Stimulated activated naive B cell treated with anti-CD40 and anti-IgM and Interleukin-4, amounts not matched to agents 10 μg/mL and 1 μg/mL and 100 μg/mL, for 72 hours (primary cell): ENCODE data around the gene TSHZ2.
"Not testable (repeated sequence)": the region's sequence is repeated elsewhere in the genome, so short reads cannot be mapped to it uniquely, and the experiment has no call there.

Experiments used
- ATAC-seq, 2 donors: fragments of 150-1000 bp; cut with Tn5 transposase; replicated peaks; 2 replicates each; pipeline ENCODE4 v1.10.0; 2021; ENCODE audit warnings: moderate library complexity in 1 of 2
- DNase-seq: peaks from one replicate; pipeline ENCODE4 v3.0.0; 2021
- H3K27ac Mint-ChIP-seq: one replicate; pipeline ENCODE4 v1.8.0; 2022; ENCODE audit warnings: mild to moderate bottlenecking, mixed read lengths
- H3K27me3 Mint-ChIP-seq, 2 donors: one replicate each; pipeline ENCODE4 v1.8.0; 2022; ENCODE audit warnings: mixed read lengths in 2 of 2
- H3K36me3 Mint-ChIP-seq, 2 donors: one replicate each; pipeline ENCODE4 v1.8.0; 2022; ENCODE audit warnings: mixed read lengths in 2 of 2, mild to moderate bottlenecking in 1 of 2
- H3K4me1 Mint-ChIP-seq, 2 donors: one replicate each; pipeline ENCODE4 v1.8.0; 2022; ENCODE audit warnings: mixed read lengths in 2 of 2, mild to moderate bottlenecking in 1 of 2
- H3K4me3 Mint-ChIP-seq, 2 donors: one replicate each; pipeline ENCODE4 v1.8.0; 2022; ENCODE audit warnings: mild to moderate bottlenecking in 2 of 2, mixed read lengths in 2 of 2, moderate library complexity in 1 of 2
- H3K9me3 Mint-ChIP-seq, 2 donors: one replicate each; pipeline ENCODE4 v1.8.0; 2022; ENCODE audit warnings: mixed read lengths in 2 of 2, mild to moderate bottlenecking in 1 of 2

Gene TSHZ2

DNA sequence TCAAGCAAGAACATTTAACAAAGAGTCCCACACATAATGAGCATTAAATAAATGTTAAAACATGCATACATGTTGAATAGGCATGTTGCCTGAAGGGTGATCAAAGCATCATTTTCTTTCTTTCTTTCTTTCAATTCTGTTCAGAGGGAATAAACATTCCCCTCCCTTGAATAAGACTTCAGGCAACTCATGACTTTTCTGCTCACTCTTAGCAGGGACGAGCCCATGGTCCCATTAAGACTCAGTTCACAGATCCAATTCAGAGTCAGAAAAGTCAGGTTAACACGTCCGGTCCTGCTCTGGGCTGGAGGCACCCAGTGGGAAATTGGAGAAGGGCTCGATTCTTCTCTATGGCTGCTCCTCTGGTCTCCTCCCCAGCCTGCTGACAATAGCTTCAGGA lies 439.7 kb downstream of the TSHZ2 start:
- H3K27ac Mint-ChIP-seq: no peak overlapping the region
- no peaks in the 10 kb centered on the region for H3K36me3 Mint-ChIP-seq
- H3K4me1 Mint-ChIP-seq: peaks cover 4 to 8% of the 10 kb centered on the region in 2 donors
- peaks cover 14 to 16% of the 10 kb centered on the region in 2 donors for H3K27me3 Mint-ChIP-seq
- H3K9me3 Mint-ChIP-seq: no peaks in the 10 kb centered on the region
- ATAC-seq (no peak), DNase-seq (no peak)
- no peak overlapping the region for H3K4me3 Mint-ChIP-seq

DNA sequence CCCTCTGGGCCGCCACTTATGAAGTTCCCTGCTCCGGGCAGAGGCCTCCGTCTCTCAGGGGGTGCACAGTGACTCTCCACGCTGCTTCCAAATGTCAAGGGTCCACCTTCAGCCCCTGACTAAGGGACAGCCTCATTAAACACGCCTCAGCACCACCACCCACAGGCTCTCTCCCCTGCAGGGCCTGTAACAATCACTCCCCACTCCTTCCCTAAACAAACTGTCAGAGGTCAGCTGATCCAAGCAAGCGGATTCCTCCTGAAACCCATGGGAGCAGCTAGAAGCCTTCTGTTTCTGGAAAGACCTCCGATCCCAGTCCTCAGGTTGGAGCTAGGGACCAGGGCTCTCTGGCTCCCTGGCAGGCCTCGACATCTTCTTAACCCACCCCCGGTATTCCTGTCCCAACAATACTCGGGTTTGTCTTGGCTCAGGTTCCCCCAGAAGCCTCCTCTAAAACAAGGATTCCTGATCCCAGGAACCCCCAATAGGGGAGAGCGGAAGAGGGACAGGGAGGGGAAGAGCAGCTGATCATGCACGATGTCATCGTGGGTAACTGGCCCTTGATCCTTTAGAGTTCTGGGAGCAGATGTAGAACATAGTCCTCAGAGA lies 440.5 kb downstream of the TSHZ2 start:
- Mint-ChIP-seq H3K27ac (peak overlapping the region; percentile 60), H3K4me1 (peaks cover 4 to 8% of the 10 kb centered on the region in 2 donors), H3K4me3 (peak overlapping the region; percentile 4 to 65), H3K36me3 (no peaks in the 10 kb centered on the region), H3K27me3 (peaks cover 12% of the 10 kb centered on the region in 2 donors), H3K9me3 (no peaks in the 10 kb centered on the region)
- DNase-seq (no peak), ATAC-seq (peak in 1 of 2 donors; percentile 6)

- DNase-seq: peak; percentile 67
- H3K4me3 Mint-ChIP-seq: peak overlapping the region; percentile 4 to 65
- no peaks in the 10 kb centered on the region for H3K36me3 Mint-ChIP-seq
- peak; percentile 85 to 95 for ATAC-seq
- H3K27me3 Mint-ChIP-seq: peaks cover 9 to 13% of the 10 kb centered on the region in 2 donors
- H3K9me3 Mint-ChIP-seq: no peaks in the 10 kb centered on the region
- H3K27ac Mint-ChIP-seq: no peak overlapping the region
- peaks cover 4 to 8% of the 10 kb centered on the region in 2 donors for H3K4me1 Mint-ChIP-seq
These were observed 441.1 kb downstream of the TSHZ2 start for GRCh38 chr20:53413186-53413631.

DNA sequence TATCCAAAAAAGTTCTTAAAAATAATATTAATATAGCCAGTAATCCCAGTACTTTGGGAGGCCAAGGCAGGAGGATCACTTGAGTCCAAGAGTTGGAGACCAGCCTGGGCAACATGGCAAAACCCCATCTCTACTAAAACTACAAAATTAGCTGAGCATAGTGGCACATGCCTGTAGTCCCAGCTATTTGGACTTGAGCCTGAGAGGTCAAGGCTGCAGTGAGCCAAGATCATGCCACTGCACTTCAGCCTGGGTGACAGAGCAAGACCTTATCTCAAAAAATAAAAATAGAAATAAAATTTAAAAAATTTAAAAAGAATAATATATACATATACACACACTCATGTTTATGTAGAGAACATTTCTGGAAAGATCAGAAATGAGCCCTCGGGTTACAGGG lies 441.7 kb downstream of the TSHZ2 start:
- DNase-seq, H3K4me1 Mint-ChIP-seq, H3K9me3 Mint-ChIP-seq, ATAC-seq, H3K4me3 Mint-ChIP-seq, H3K27ac Mint-ChIP-seq, H3K36me3 Mint-ChIP-seq: not testable (repeated sequence)
- peaks cover 12 to 14% of the 10 kb centered on the region in 2 donors for H3K27me3 Mint-ChIP-seq

GRCh38 chr20:53419693-53420460 lies 447.7 kb downstream of the TSHZ2 start:
- Mint-ChIP-seq H3K27ac (no peak overlapping the region), H3K4me1 (no peaks in the 10 kb centered on the region), H3K27me3 (peaks cover 20% of the 10 kb centered on the region in 2 donors), H3K4me3 (no peak overlapping the region), H3K9me3 (peaks cover 0 to 2% of the 10 kb centered on the region in 2 donors), H3K36me3 (no peaks in the 10 kb centered on the region)
- no peak for ATAC-seq
- DNase-seq: no peak

GRCh38 chr20:53421343-53421742 lies 449.2 kb downstream of the TSHZ2 start:
- Mint-ChIP-seq H3K27me3 (peaks cover 20% of the 10 kb centered on the region in 2 donors), H3K27ac (no peak overlapping the region), H3K4me3 (no peak overlapping the region), H3K4me1 (no peaks in the 10 kb centered on the region), H3K36me3 (no peaks in the 10 kb centered on the region), H3K9me3 (peaks cover 0 to 2% of the 10 kb centered on the region in 2 donors)
- DNase-seq: no peak
- ATAC-seq: no peak

- no peak for ATAC-seq
- H3K9me3 Mint-ChIP-seq: peaks cover 0 to 2% of the 10 kb centered on the region in 2 donors
- no peak for DNase-seq
- H3K36me3 Mint-ChIP-seq: no peaks in the 10 kb centered on the region
- no peaks in the 10 kb centered on the region for H3K4me1 Mint-ChIP-seq
- no peak overlapping the region for H3K4me3 Mint-ChIP-seq
- no peak overlapping the region for H3K27ac Mint-ChIP-seq
- H3K27me3 Mint-ChIP-seq: peaks cover 20% of the 10 kb centered on the region in 2 donors
These were observed 449.9 kb downstream of the TSHZ2 start for GRCh38 chr20:53422039-53422438.

- DNase-seq (no peak), ATAC-seq (no peak)
- Mint-ChIP-seq H3K27me3 (peaks cover 17% of the 10 kb centered on the region in 2 donors), H3K36me3 (no peaks in the 10 kb centered on the region), H3K9me3 (peaks cover 0 to 2% of the 10 kb centered on the region in 2 donors), H3K4me3 (no peak overlapping the region), H3K27ac (no peak overlapping the region), H3K4me1 (no peaks in the 10 kb centered on the region)
These were observed 451.5 kb downstream of the TSHZ2 start for GRCh38 chr20:53423587-53424146.

GRCh38 chr20:53425481-53425880 lies 453.3 kb downstream of the TSHZ2 start:
- DNase-seq (no peak), ATAC-seq (no peak)
- Mint-ChIP-seq H3K9me3 (peaks cover 4 to 6% of the 10 kb centered on the region in 2 donors), H3K27me3 (peaks cover 17 to 18% of the 10 kb centered on the region in 2 donors), H3K27ac (no peak overlapping the region), H3K4me1 (no peaks in the 10 kb centered on the region), H3K4me3 (no peak overlapping the region), H3K36me3 (no peaks in the 10 kb centered on the region)

- DNase-seq: no peak
- Mint-ChIP-seq H3K36me3 (no peaks in the 10 kb centered on the region), H3K4me3 (no peak overlapping the region), H3K4me1 (no peaks in the 10 kb centered on the region), H3K9me3 (peaks cover 4 to 6% of the 10 kb centered on the region in 2 donors), H3K27me3 (peaks cover 17 to 18% of the 10 kb centered on the region in 2 donors), H3K27ac (no peak overlapping the region)
- ATAC-seq: no peak
These were observed 453.8 kb downstream of the TSHZ2 start for GRCh38 chr20:53425941-53426340.

DNA sequence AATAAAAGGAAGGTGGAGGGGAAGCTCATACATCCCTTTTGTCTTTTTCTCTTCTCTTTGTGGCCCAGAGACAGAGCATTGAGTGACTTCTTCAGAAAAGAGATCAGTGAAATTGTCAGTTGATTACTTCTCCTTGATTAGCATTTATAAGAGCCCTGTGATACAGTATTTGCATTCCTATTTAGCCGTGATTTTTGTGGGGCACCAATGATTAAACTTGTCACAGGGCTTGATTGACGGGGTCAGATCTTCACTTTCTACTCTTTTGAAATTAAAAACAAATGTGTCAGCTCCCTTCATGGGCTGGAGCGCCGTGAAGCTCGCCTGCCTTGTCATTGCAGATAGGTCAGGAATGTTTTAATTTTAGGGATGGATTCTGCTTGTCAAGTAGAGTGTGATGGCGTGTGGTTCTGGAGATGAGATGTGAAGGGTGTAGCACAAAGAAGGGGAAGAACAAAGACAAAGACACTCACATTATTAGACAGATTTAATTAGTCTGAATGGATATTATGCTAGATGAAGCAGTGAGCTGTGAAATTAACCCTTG lies 454.7 kb downstream of the TSHZ2 start:
- Mint-ChIP-seq H3K4me3 (no peak overlapping the region), H3K27ac (no peak overlapping the region), H3K4me1 (no peaks in the 10 kb centered on the region), H3K9me3 (peaks cover 4 to 6% of the 10 kb centered on the region in 2 donors), H3K27me3 (peaks cover 15 to 17% of the 10 kb centered on the region in 2 donors), H3K36me3 (no peaks in the 10 kb centered on the region)
- DNase-seq (no peak), ATAC-seq (no peak)

GRCh38 chr20:53427951-53428350 lies 455.8 kb downstream of the TSHZ2 start:
- Mint-ChIP-seq H3K27me3 (peaks cover 15 to 19% of the 10 kb centered on the region in 2 donors), H3K4me3 (no peak overlapping the region), H3K9me3 (peaks cover 4 to 6% of the 10 kb centered on the region in 2 donors), H3K27ac (no peak overlapping the region), H3K4me1 (no peaks in the 10 kb centered on the region), H3K36me3 (no peaks in the 10 kb centered on the region)
- DNase-seq (no peak), ATAC-seq (no peak)

DNA sequence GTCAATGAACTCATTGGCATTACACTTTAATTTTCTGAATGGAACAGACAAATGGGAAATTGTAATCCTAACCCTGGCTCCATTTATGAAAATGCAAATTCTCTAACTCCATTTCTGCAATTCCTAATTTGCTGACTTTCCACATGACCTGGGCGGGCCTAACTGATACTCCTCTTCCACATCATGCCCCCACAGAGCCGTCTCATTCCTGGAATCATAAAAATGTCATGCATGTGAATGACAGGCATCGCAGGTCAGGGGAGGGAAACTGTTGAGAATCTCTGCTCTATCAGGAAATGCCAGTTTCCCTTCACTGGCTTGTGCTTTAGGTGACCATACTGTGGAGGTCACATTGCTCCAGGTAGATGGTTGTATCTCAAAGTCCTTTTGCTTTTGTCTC lies 456.4 kb downstream of the TSHZ2 start:
- H3K27ac Mint-ChIP-seq: no peak overlapping the region
- peaks cover 12 to 23% of the 10 kb centered on the region in 2 donors for H3K27me3 Mint-ChIP-seq
- no peak overlapping the region for H3K4me3 Mint-ChIP-seq
- DNase-seq (no peak), ATAC-seq (no peak)
- H3K4me1 Mint-ChIP-seq: no peaks in the 10 kb centered on the region
- H3K36me3 Mint-ChIP-seq: no peaks in the 10 kb centered on the region
- H3K9me3 Mint-ChIP-seq: peaks cover 4 to 6% of the 10 kb centered on the region in 2 donors

- no peak for ATAC-seq
- no peaks in the 10 kb centered on the region for H3K36me3 Mint-ChIP-seq
- no peaks in the 10 kb centered on the region for H3K4me1 Mint-ChIP-seq
- H3K27me3 Mint-ChIP-seq: peaks cover 12 to 23% of the 10 kb centered on the region in 2 donors
- peaks cover 4 to 6% of the 10 kb centered on the region in 2 donors for H3K9me3 Mint-ChIP-seq
- DNase-seq: no peak
- no peak overlapping the region for H3K4me3 Mint-ChIP-seq
- H3K27ac Mint-ChIP-seq: no peak overlapping the region
These were observed 456.8 kb downstream of the TSHZ2 start for GRCh38 chr20:53428996-53429395.
